DOHH2 (cell line): ENCODE data around the gene OR5K1.

ENCODE experiments used
- H3F3A ChIP-seq: fragments of 200-600 bp; sonication (generic), shearing (Covaris generic); 2 replicates; pipeline ENCODE4 v1.6.0; 2016; ENCODE audit warnings: antibody characterized with exemption, mild to moderate bottlenecking; ENCODE audit not compliant: control insufficient read depth, insufficient read depth
- H3K27ac ChIP-seq: fragments of 200-600 bp; sonication (generic); 2 replicates; pipeline ENCODE4 v1.5.1; 2014; ENCODE audit warnings: low read depth, mild to moderate bottlenecking, low read length, moderate library complexity
- H3K27me3 ChIP-seq: fragments of 200-600 bp; sonication (generic); 2 replicates; pipeline ENCODE4 v1.6.1; 2014; ENCODE audit warnings: mild to moderate bottlenecking, low read length, mixed read lengths; ENCODE audit not compliant: control insufficient read depth
- H3K36me3 ChIP-seq: fragments of 200-600 bp; sonication (generic); 2 replicates; pipeline ENCODE4 v1.6.1; 2014; ENCODE audit warnings: mild to moderate bottlenecking, low read length, moderate library complexity, mixed read lengths; ENCODE audit not compliant: control insufficient read depth
- H3K4me1 ChIP-seq: fragments of 200-600 bp; sonication (generic); 2 replicates; pipeline ENCODE4 v1.6.1; 2014; ENCODE audit warnings: mild to moderate bottlenecking, low read length, mixed read lengths; ENCODE audit not compliant: control insufficient read depth
- H3K4me2 ChIP-seq: fragments of 200-600 bp; sonication (generic); 2 replicates; pipeline ENCODE4 v1.6.0; 2014; ENCODE audit warnings: mild to moderate bottlenecking, low read length, moderate library complexity
- H3K4me3 ChIP-seq: fragments of 200-600 bp; sonication (generic); 2 replicates; pipeline ENCODE4 v1.5.1; 2014; ENCODE audit warnings: mild to moderate bottlenecking, low read length, mixed read lengths
- H3K79me2 ChIP-seq: fragments of 200-600 bp; sonication (generic); 2 replicates; pipeline ENCODE4 v1.6.1; 2014; ENCODE audit warnings: mild to moderate bottlenecking, low read length, mixed read lengths; ENCODE audit not compliant: control insufficient read depth
- H3K9me2 ChIP-seq: fragments of 200-600 bp; sonication (generic); replicated peaks from 2 replicates; pipeline ENCODE4 v1.6.1; 2014; ENCODE audit warnings: mild to moderate bottlenecking, low read length, mixed read lengths; ENCODE audit not compliant: control insufficient read depth
- H3K9me3 ChIP-seq: fragments of 200-600 bp; sonication (generic); 2 replicates; pipeline ENCODE4 v1.6.1; 2014; ENCODE audit warnings: antibody characterized with exemption, low read length, mixed read lengths; ENCODE audit not compliant: control insufficient read depth, insufficient read depth
- H4K20me1 ChIP-seq: fragments of 200-600 bp; sonication (generic); 2 replicates; pipeline ENCODE4 v1.6.0; 2014; ENCODE audit warnings: low read depth, mild to moderate bottlenecking, antibody characterized with exemption, low read length, moderate library complexity; ENCODE audit not compliant: control insufficient read depth, insufficient read depth
- EZH2phosphoT487 ChIP-seq: fragments of 200-600 bp; sonication (generic); IDR thresholded peaks from 2 replicates; pipeline ENCODE4 v1.6.1; 2017; ENCODE audit warnings: borderline replicate concordance, mild to moderate bottlenecking, antibody characterized with exemption, low read length, moderate library complexity, mixed read lengths
- TF ChIP-seq, protein P1 (sequence below): fragments of 200-600 bp; sonication (generic); IDR thresholded peaks from one replicate; pipeline ENCODE4 v1.5.1; 2014; ENCODE audit warnings: antibody characterized with exemption, mild to moderate bottlenecking, low read depth, low read length; ENCODE audit not compliant: poor library complexity, severe bottlenecking

Gene OR5K1

DNA sequence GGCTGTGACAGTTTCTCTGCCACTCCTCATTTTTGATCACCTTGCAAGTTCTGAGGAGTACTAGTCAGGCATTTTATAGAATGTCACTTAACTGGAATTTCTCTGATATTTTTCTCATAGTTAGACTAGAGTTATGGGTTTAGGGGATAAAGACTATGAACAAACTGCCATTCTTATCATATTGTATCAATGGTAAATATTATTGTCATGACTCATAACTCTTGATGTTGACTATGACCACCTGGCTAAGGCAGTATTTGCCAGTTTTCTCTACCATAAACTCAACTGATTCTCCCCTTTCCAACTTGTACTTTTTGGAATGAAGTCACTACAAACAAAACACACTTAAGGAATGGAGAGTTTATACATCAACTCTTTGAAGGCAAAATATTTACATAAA lies 22.7 kb upstream of the OR5K1 start:
- Histone ChIP-seq H3K4me1 (no peaks in the 10 kb centered on the region), H3K9me2 (no peaks in the 10 kb centered on the region), H4K20me1 (no peaks in the 10 kb centered on the region), H3K9me3 (no peaks in the 10 kb centered on the region), H3K79me2 (no peaks in the 10 kb centered on the region), H3K4me2 (no peak overlapping the region), H3F3A (no peaks in the 10 kb centered on the region), H3K4me3 (no peak overlapping the region), H3K27ac (no peak overlapping the region), H3K27me3 (no peaks in the 10 kb centered on the region), H3K36me3 (no peaks in the 10 kb centered on the region)
- TF ChIP-seq, protein P1, sequence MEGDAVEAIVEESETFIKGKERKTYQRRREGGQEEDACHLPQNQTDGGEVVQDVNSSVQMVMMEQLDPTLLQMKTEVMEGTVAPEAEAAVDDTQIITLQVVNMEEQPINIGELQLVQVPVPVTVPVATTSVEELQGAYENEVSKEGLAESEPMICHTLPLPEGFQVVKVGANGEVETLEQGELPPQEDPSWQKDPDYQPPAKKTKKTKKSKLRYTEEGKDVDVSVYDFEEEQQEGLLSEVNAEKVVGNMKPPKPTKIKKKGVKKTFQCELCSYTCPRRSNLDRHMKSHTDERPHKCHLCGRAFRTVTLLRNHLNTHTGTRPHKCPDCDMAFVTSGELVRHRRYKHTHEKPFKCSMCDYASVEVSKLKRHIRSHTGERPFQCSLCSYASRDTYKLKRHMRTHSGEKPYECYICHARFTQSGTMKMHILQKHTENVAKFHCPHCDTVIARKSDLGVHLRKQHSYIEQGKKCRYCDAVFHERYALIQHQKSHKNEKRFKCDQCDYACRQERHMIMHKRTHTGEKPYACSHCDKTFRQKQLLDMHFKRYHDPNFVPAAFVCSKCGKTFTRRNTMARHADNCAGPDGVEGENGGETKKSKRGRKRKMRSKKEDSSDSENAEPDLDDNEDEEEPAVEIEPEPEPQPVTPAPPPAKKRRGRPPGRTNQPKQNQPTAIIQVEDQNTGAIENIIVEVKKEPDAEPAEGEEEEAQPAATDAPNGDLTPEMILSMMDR = no peak
- TF ChIP-seq EZH2phosphoT487 = no peak

DNA sequence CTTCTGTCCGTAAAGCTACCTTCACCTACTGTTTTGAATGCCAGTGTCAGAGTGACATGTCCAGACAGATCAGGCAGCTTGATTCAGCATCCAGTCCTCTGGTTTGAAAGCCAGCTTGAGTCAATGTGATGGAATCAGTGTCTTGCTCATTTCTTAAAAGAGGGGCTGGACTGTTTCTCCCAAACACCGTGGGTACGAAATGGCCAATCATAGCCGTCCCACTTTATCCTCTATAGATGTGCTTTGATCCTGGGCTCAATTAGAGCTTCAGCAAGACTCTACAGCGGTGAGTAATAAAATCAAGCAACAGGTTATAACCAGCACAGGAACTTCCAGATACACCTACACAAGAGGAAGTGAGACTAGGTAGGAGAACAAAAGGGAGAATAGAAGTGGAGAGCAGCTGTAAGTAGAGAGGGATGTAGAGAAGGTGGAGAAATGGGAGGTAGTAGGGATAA lies 17.0 kb upstream of the OR5K1 start:
- H3K27ac ChIP-seq = no peak overlapping the region
- H3K4me2 ChIP-seq = peak overlapping the region; percentile 27; the same call in 1 of the 2 replicates
- no peaks in the 10 kb centered on the region for H3K9me3 ChIP-seq
- H3K9me2 ChIP-seq = no peaks in the 10 kb centered on the region
- peaks cover 6% of the 10 kb centered on the region for H3K4me1 ChIP-seq
- H3F3A ChIP-seq = no peaks in the 10 kb centered on the region
- H3K36me3 ChIP-seq = no peaks in the 10 kb centered on the region
- H4K20me1 ChIP-seq = no peaks in the 10 kb centered on the region
- H3K27me3 ChIP-seq = no peaks in the 10 kb centered on the region
- H3K79me2 ChIP-seq = no peaks in the 10 kb centered on the region
- H3K4me3 ChIP-seq = no peak overlapping the region
- TF ChIP-seq, protein P1 = no peak
- no peak for TF ChIP-seq EZH2phosphoT487

- Histone ChIP-seq H3K27me3 (no peaks in the 10 kb centered on the region), H3K79me2 (no peaks in the 10 kb centered on the region), H4K20me1 (no peaks in the 10 kb centered on the region), H3K9me3 (no peaks in the 10 kb centered on the region), H3K4me3 (no peak overlapping the region), H3K4me1 (peaks cover 6% of the 10 kb centered on the region), H3F3A (no peaks in the 10 kb centered on the region), H3K9me2 (no peaks in the 10 kb centered on the region), H3K36me3 (no peaks in the 10 kb centered on the region), H3K4me2 (no peak overlapping the region), H3K27ac (no peak overlapping the region)
- TF ChIP-seq, protein P1 = no peak
- no peak for TF ChIP-seq EZH2phosphoT487
Measured at GRCh38 chr3:98449606-98450193, 13.3 kb upstream of the OR5K1 start.
